ENCODE measurements around the gene RAPGEF3.

DNA sequence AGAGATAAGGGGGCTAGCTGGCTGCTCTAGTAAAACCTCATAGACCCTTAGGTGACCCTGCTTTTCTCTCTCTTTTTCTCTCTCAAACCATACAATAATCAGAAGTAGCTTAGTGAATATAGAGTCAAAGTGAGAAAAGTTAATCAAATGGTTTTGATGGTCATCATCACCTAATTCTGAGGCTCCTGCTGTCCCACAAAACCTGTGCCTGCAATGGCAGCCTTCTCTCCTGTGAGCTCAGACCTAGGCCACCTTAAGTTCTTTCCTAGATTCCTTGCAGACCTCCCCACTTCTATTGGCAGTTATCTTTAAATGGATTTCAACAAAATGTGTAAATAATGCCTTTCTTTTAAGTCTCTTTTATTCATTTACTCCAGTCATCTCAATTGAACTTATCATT lies 51.3 kb downstream of the RAPGEF3 start:
- TF ChIP-seq BRCA1 (IDR thresholded peaks at IDR 0.05; ENCODE audit: low read depth, low read length) (no peak), CHD1 (IDR thresholded peaks at IDR 0.05; ENCODE audit: low read depth, low read length) (no peak)

All from H1 (cell line).